ENCODE results near the gene FAM131A. TPM values are rescaled to one million over a fixed set of nuclear protein-coding genes. Genes with fewer than 3 reads are reported as not detected.

Gene FAM131A, protein sequence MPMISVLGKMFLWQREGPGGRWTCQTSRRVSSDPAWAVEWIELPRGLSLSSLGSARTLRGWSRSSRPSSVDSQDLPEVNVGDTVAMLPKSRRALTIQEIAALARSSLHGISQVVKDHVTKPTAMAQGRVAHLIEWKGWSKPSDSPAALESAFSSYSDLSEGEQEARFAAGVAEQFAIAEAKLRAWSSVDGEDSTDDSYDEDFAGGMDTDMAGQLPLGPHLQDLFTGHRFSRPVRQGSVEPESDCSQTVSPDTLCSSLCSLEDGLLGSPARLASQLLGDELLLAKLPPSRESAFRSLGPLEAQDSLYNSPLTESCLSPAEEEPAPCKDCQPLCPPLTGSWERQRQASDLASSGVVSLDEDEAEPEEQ
- polyA plus RNA-seq (2013, experiment 1 of 2; ENCODE audit: insufficient read length) = 4.0 TPM
- 6.9 TPM for polyA plus RNA-seq (2013, experiment 2 of 2; ENCODE audit: insufficient read length)

DNA sequence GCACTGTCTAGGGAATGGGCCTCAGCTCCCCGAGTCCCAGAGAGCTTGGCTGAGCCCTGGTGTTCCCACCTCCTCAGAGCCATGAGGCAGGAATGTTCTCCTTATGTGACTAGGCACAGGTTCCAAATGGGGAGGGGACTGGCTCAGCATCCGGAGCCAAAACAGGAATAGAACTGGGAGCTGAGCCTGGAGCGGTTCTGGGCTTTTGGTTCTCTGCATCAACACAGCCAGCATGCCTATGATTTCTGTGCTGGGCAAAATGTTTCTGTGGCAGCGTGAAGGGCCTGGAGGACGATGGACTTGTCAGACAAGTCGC is at the start of gene FAM131A:
Gene FAM131A (plus strand): TSS at position 202 of the 316 bp plus-strand sequence. CDS start 31 bp downstream, at position 233.
- no peak for DNase-seq

DNA sequence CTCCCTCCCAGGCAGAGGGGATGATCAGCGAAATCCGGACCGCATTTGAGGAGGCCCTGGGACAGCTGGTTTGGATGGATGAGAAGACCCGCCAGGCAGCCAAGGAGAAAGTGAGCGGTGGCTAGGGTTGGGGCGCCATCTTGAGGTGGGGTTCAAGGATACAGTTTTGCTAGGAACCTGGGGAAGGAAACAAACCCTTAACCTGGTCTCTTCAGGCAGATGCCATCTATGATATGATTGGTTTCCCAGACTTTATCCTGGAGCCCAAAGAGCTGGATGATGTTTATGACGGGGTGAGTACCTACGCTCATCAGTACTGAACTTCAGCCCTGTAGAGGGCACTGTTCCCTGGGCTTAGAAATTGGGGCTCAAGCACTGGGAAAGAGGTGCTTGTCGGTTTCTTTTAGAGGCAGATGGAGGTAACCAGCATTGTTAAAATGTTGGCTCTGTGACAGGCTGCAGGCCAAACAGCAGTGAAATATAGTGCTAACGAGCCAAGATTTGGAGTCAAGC is 47.9 kb upstream of the FAM131A start:
- peak; percentile 36 for DNase-seq

DNA sequence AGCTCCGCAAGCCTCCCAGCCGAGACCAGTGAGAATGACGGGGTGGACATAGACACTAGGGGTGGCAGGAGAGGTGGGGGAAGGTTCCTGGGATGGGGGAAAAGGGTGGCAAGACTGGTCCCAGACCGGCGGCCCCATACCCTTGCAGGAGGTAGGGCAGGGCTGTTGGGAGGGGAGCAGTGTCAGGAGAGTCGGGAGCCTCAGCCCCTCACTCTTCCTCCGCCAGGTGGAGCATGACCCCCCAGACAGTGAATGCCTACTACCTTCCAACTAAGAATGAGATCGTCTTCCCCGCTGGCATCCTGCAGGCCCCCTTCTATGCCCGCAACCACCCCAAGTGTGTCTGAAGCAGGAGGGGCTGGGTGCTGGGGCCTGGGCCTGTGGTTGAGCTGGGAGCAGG is 47.1 kb upstream of the FAM131A start:
- DNase-seq = no peak

DNA sequence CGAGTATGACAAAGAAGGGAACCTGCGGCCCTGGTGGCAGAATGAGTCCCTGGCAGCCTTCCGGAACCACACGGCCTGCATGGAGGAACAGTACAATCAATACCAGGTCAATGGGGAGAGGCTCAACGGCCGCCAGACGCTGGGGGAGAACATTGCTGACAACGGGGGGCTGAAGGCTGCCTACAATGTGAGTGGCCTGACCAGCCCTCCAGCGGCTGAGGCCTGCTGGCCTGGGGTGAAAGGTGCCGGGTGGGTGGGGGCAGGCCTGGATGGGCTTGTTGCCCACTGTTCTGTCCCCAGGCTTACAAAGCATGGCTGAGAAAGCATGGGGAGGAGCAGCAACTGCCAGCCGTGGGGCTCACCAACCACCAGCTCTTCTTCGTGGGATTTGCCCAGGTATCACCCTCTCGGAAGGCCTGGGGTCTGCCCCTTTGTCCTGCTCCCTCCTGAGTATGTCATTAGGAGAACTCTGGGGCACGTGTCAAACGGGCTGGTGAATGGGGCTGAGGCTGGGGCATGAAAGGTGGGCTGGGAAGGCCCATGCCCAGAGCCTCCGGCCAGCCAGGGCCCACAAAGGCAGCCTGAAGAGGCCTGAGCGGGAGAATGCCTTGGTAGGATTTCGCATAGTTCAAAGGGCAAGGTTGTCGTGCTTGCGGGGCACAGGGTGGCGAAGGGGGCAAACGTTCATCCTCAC is 46.2 kb upstream of the FAM131A start:
- no peak for DNase-seq

DNA sequence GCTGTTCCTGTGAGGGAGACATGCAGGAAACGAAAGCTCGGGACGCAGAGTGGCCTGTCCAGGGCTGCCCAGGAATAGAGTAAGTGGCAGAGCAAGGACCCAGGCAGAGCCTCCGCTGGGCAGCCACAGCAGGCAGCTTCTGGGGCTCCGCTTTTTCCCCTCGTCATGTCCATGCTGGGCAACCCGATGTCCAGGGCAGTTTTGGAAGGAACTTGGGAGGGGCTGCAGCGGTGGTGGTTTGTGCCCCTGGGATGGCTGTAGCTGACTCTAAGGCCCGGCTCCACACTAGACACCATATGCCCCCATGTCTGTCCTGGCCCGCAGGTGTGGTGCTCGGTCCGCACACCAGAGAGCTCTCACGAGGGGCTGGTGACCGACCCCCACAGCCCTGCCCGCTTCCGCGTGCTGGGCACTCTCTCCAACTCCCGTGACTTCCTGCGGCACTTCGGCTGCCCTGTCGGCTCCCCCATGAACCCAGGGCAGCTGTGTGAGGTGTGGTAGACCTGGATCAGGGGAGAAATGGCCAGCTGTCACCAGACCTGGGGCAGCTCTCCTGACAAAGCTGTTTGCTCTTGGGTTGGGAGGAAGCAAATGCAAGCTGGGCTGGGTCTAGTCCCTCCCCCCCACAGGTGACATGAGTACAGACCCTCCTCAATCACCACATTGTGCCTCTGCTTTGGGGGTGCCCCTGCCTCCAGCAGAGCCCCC is 45.5 kb upstream of the FAM131A start:
- no peak for DNase-seq

DNA sequence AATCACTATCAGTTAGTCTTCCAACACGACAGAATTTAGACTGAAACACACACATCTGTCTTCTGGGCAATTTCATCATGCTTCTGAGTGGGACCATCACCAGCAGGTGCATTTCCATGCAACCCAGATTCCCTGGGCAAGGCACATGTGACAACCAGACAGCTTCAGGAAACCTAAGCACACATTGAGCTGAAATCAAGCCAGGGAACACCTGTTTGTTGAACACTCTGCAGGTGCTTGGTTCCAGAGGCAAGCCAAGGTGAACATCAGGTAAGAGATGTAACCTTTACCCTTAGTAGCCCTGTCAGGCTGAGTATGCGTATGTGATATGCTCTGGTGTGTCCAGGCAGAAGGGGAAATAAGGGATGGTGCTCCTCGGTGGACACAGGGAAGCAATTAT is 41.6 kb upstream of the FAM131A start:
- DNase-seq = no peak

DNA sequence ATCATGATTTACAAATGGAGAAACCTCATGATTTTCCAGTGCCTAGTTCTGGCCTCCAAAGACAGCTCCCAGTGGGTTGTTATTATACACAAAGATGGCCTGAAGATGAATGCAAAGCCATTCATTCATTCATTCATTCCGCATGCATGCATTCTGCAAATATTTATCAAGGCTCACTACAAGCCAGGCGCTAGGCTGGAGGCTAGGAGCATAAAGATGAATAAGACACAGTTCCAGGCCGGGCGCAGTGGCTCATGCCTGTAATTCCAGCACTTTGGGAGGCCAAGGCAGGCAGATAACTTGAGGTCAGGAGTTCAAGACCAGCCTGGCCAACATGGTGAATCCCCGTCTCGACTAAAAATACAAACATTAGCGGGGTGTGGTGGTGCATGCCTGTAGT is 40.8 kb upstream of the FAM131A start:
- DNase-seq = no peak

DNA sequence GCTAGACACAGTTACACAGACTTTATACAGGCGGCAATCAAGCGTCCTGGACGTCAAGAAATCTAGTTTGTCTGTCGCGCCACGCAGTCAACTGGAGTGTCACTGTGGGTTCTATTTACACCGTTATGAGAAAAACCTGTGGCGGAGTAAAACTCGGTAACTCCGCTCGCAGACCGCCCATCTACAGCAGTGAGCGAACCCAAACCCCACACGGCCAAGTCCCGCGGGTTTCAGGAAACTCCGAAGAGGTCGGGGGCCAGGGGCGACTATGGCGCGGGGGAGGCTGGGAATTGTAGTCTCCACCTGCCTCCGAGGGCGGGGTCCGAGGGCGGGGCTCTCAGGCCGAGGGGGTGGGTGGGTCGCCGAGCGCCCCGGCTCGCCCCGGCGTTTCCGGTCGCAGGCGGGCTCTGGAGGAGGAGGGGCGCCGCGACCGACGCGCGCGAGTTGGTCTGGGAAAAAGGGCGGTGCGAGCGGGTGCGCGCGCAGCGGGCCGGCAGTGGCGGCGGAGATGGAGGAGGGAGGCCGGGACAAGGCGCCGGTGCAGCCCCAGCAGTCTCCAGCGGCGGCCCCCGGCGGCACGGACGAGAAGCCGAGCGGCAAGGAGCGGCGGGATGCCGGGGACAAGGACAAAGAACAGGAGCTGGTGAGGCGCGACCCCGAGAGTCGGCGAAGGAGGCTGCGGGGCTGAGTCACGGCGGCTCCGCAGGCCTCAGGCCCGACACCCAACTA is 38.5 kb upstream of the FAM131A start, which contains the start of gene PSMD2:
Gene PSMD2 (plus strand): TSS at position 483 of the 729 bp plus-strand sequence. CDS start 26 bp downstream, at position 509.
- peak; percentile 96 for DNase-seq

DNA sequence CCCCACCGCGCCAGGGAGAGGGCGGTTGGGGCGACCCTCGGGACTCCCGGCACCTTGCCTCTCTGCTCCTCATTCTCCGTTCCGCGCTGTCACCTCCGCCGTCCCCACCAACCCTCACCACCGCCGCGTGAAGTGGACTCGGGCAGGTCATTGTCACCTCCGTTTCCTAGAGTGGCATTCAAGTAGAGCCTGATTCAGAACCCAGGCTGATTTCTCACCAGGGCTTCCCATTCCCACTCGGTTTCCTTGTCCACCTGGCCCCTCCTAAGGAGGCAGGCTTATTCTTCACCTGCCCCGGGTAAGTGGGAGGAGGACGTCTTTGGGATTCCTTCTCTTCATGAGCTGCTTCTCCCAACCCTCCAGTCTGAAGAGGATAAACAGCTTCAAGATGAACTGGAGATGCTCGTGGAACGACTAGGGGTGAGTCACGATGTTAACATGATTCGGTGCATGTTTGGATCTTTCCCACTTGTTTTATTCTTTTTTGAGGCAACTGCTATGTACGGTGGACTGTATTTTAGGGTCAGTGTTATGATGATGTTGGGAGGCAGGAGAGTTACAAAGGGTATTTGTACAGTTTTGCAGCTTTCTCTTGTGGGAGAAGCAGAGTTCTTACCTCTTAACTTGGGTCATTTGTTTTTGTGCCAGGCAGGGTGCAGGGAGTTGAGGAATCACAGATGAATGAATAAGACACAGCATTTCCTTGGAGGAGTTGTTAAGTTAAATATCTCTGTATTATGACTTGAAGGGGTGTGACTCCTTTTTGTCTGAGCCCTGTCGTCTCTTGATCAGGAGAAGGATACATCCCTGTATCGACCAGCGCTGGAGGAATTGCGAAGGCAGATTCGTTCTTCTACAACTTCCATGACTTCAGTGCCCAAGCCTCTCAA is 37.7 kb upstream of the FAM131A start:
- peak; percentile 46 for DNase-seq

DNA sequence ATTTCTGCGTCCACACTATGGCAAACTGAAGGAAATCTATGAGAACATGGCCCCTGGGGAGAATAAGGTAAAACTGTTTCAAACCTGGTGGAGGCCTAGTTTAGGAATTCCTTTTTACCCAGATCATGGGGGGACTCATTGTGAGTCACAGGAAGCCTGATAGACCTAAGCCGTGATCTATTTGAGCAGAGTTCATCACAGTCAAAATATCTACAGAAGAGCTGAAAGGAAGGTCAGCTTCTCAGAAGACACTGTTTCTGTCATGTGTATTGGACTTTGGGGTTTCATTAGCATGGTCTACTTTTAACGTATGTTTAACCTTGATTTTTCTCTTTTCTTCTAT is 37.1 kb upstream of the FAM131A start:
- peak; percentile 80 for DNase-seq

DNA sequence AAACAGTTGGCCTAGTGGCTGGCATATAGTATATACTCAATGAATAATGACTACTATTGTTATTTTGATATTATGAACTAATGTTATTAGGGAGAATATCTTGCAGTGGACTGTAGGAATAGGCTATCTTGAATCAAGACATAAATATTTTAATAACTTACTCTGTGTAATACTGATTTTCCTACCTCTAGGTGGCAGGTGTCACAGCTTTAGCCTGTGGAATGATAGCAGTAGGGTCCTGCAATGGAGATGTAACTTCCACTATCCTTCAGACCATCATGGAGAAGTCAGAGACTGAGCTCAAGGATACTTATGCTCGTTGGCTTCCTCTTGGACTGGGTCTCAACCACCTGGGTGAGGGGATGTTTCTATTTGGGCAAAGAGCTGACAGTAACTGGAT is 31.8 kb upstream of the FAM131A start:
- DNase-seq = peak; percentile 22

DNA sequence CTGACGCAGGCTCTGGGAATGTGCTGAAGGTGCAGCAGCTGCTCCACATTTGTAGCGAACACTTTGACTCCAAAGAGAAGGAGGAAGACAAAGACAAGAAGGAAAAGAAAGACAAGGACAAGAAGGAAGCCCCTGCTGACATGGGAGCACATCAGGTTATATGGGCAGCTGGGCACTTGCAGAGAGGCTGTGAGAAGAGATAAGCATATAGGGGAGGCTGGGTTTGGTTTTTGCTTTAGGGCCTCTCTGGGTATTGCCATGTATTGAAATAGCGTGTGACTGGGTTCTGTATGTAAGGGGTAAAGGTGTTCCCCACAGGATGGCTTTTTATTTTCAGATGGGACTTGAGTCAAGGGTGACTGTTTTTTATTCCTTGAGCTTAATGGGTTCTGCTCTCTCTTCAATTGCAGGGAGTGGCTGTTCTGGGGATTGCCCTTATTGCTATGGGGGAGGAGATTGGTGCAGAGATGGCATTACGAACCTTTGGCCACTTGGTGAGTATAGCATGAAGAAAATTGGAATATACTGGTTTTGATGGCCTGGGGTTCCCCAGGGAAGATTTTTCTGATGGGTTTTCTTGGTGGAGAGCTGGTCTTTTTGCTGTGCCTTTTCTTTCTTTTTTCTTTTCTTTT is 30.9 kb upstream of the FAM131A start:
- no peak for DNase-seq

DNA sequence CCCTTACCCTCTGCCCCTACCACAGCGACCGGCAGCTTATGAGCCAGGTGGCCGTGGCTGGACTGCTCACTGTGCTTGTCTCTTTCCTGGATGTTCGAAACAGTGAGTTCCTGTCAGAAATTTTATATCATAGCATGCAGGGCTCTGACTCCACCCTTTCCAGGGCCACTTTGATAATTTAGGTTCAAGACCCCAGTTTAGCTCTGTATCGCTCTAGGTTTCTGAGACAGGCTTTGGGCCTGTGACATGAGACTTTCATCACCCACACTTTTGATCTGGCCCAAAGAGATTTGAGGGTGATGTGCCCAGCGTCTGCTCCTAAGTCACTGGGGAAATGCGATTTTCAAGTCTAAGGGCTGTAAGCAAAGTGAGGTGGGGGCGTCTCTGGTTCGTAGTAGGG is 29.5 kb upstream of the FAM131A start:
- DNase-seq = no peak

DNA sequence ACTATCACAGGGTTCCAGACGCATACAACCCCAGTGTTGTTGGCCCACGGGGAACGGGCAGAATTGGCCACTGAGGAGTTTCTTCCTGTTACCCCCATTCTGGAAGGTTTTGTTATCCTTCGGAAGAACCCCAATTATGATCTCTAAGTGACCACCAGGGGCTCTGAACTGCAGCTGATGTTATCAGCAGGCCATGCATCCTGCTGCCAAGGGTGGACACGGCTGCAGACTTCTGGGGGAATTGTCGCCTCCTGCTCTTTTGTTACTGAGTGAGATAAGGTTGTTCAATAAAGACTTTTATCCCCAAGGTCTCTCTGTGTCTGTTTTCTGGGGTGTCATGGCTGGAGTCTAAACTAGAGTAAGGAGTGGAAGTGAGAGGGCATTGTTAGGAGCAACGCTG is 28.7 kb upstream of the FAM131A start:
- no peak for DNase-seq

DNA sequence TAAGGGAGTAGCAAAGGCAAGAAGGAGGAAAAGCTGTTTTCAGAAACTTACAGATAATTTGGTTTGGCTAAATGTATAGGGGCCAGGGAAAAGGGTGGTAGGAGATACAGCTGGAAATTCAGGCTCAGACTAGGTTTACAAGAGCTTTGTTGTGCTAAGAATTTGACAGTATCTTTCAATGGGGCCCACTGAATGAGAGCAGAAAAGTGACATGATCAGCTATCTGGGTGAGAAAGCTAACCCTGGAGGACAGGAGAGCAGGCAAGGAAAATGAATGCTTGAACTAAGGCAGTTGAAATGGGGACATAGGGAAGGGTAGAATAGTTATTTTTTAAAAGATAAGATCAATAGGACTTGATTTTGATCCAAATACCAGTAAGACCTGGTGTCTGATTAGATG is 25.8 kb upstream of the FAM131A start:
- DNase-seq = no peak

DNA sequence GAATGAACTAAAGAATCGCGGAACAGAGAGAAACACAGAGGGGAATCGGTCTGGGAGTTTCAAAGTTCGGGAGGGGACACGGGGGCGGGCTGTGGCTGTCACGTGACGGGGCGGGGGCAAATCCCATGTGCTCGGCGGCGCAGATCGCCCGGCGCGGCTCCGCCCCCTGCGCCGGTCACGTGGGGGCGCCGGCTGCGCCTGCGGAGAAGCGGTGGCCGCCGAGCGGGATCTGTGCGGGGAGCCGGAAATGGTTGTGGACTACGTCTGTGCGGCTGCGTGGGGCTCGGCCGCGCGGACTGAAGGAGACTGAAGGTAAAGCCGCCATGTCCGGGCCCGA is 23.1 kb upstream of the FAM131A start, which contains the start of gene EIF4G1:
Gene EIF4G1 (plus strand): TSS at position 244 of the 337 bp plus-strand sequence. CDS start 1,191 bp downstream, outside the sequence.
- DNase-seq = peak; percentile 93

DNA sequence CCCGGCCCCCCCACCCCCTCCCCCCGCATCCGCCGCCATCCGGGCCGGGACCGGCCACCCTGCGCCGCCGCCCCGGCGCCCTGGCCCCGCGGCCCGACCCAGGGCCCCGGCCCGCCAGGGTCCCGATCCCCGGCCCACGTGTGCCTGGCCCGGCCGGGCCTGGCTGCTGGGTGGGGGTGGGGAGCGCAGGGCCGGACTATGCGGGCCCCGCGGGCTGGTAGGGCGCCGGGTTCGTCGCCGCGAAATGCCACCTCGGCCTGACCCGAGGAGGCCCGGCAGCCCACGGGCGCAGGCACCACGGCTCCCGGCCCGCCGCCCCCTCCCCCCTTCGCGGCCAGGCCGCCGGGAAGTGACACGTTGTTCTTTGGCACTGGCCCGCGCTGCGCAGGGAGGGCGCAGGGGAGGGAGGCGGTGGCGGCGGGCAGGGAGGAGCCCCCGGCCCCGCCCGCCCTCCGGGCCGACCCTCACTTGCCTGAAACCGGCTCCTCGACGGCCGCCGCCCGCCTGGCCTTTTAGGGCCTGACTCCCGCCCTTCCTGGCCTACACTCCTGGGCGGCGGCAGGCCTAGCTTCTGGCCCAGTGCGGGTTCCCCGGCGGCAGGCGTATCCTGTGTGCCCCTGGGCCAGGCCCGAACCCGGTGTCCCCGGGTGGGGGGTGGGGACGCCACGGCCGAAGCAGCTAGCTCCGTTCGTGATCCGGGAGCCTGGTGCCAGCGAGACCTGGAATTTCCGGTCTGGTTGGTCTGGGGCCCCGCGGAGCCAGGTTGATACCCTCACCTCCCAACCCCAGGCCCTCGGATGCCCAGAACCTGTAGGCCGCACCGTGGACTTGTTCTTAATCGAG is 22.5 kb upstream of the FAM131A start:
- DNase-seq = peak; percentile 83

DNA sequence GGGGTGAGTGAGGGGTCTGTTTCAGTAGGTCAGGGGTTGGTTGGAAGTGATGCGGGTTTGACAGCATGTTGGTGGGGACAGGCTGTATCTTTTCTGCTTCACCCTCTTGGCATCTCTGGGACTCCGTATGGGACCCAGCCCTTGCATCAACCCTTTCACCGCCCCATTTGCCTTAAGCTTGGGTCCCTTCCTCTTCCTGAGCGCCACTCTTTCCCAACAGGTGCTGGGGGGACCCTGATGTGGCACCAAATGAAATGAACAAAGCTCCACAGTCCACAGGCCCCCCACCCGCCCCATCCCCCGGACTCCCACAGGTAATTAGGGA is 21.9 kb upstream of the FAM131A start:
- no peak for DNase-seq

DNA sequence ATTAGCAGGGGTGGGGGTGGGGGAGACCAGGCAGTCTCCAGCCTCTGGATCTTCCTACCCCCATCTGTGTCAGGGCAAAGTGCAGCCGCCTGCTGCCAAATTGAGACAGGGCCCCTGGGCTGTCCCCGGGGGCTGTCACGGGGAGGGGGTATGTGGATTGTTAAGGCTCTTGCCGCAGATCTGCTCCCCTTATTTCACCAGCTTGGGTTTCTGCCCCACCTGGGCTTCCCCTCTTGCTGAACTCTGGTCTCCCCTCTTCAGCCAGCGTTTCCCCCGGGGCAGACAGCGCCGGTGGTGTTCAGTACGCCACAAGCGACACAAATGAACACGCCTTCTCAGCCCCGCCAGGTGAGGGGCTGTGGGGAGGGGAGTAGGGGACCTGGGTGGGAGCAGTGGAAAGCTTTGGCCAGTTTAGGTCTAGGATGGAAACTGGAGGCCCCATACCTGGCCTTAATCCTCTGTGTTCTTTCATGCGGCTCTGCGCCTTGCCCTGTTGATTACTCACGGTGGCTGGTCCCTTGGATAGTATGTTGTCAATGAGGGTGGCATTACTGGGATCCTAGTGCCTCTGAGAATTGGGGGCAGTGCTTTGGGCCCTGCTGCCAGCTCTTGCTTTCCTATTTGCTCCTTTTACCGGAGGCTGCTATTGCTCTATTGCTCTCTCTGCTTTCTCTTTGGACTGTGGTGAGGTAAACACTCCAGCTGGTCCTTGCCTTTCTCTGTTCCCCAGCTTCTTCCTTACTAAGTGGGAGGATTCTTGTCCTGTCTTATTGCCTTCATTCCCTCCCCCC is 21.3 kb upstream of the FAM131A start:
- DNase-seq = no peak

Measured in fibroblast of skin of back (primary cell).